Activated naive CD4-positive, alpha-beta T cell treated with anti-CD3 and anti-CD28 coated beads, Interleukin-2, amount 10 ng/mL, durations not matched to agents 7 days and 5 days (primary cell): ENCODE measurements around the gene GREM1.

Source experiments
- CTCF ChIA-PET: fragments of 350-600 bp; sonication (Branson Sonifier 250); formaldehyde crosslinking; loops from one replicate; lab custom pipeline; 2021; ENCODE audit warnings: antibody characterized with exemption; lab: Charles Lee
- DNase-seq: peaks from one replicate; pipeline ENCODE4 v3.0.0-alpha.2; 2020
- H3K27ac Mint-ChIP-seq: one replicate; pipeline ENCODE4 v1.8.0; 2021; ENCODE audit warnings: mild to moderate bottlenecking, moderate library complexity, mixed read lengths
- H3K27me3 Mint-ChIP-seq: one replicate; pipeline ENCODE4 v1.8.0; 2021; ENCODE audit warnings: mild to moderate bottlenecking, mixed read lengths
- H3K36me3 Mint-ChIP-seq: one replicate; pipeline ENCODE4 v1.8.0; 2021; ENCODE audit warnings: mixed read lengths
- H3K4me1 Mint-ChIP-seq: one replicate; pipeline ENCODE4 v1.8.0; 2021; ENCODE audit warnings: mixed read lengths
- H3K4me3 Mint-ChIP-seq: one replicate; pipeline ENCODE4 v1.8.0; 2021; ENCODE audit warnings: mild to moderate bottlenecking, moderate library complexity, mixed read lengths
- H3K9me3 Mint-ChIP-seq: one replicate; pipeline ENCODE4 v1.8.0; 2021; ENCODE audit warnings: mixed read lengths

Gene GREM1

DNA sequence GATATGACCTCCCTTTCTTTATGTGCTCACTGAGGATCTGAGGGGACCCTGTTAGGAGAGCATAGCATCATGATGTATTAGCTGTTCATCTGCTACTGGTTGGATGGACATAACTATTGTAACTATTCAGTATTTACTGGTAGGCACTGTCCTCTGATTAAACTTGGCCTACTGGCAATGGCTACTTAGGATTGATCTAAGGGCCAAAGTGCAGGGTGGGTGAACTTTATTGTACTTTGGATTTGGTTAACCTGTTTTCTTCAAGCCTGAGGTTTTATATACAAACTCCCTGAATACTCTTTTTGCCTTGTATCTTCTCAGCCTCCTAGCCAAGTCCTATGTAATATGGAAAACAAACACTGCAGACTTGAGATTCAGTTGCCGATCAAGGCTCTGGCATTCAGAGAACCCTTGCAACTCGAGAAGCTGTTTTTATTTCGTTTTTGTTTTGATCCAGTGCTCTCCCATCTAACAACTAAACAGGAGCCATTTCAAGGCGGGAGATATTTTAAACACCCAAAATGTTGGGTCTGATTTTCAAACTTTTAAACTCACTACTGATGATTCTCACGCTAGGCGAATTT lies 14.9 kb downstream of the GREM1 start:
- Mint-ChIP-seq H3K9me3 (no peaks in the 10 kb centered on the region), H3K4me3 (no peak overlapping the region), H3K27ac (no peak overlapping the region), H3K4me1 (no peaks in the 10 kb centered on the region), H3K27me3 (peaks cover 12% of the 10 kb centered on the region), H3K36me3 (no peaks in the 10 kb centered on the region)
- CTCF ChIA-PET = no interaction called here
- no peak for DNase-seq

DNA sequence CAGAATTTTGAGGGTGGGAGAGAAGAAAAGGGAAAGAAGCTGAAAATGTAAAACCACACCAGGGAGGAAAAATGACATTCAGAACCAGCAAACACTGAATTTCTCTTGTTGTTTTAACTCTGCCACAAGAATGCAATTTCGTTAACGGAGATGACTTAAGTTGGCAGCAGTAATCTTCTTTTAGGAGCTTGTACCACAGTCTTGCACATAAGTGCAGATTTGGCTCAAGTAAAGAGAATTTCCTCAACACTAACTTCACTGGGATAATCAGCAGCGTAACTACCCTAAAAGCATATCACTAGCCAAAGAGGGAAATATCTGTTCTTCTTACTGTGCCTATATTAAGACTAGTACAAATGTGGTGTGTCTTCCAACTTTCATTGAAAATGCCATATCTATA lies 15.5 kb downstream of the GREM1 start:
- no peaks in the 10 kb centered on the region for H3K36me3 Mint-ChIP-seq
- H3K27me3 Mint-ChIP-seq = peaks cover 12% of the 10 kb centered on the region
- no peak overlapping the region for H3K27ac Mint-ChIP-seq
- CTCF ChIA-PET = no interaction called here
- no peaks in the 10 kb centered on the region for H3K9me3 Mint-ChIP-seq
- no peaks in the 10 kb centered on the region for H3K4me1 Mint-ChIP-seq
- DNase-seq = no peak
- H3K4me3 Mint-ChIP-seq = no peak overlapping the region

DNA sequence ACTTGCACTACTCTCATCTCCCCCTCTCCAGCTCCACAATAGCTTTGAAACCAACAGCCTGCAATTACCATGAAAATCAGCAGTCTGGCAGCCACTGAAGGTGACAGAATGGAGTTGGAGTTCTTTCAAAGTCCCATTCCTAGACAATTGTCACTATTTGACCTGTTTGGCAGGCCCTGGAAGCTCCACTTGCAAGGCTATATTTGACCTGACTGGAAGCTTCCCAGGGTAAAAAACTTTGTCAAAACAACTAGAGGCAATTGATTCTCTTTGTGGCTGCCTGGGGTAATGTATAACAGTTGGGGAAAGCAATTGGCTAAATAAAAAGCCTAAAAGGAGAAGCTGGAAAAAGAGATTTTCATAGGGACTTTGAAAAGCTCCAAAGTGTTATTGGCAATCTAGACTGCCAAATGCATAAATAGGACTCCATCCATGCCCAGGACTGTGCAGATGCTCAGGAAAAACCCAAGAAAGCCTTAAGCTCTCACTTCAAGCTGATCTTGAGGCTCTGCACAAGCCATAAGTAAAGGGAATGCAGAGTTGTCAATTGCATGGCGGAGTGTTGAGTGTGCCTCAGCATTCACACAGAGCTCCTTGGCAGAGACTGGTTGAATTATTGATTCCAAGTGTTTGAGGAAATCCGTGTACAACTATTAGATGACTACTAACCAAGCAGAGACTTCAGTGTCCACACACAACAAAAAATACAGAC lies 18.3 kb downstream of the GREM1 start:
- no peak overlapping the region for H3K27ac Mint-ChIP-seq
- no peak overlapping the region for H3K4me3 Mint-ChIP-seq
- DNase-seq = no peak
- peaks cover 18% of the 10 kb centered on the region for H3K27me3 Mint-ChIP-seq
- H3K4me1 Mint-ChIP-seq = no peaks in the 10 kb centered on the region
- no peaks in the 10 kb centered on the region for H3K36me3 Mint-ChIP-seq
- CTCF ChIA-PET = no interaction called here
- no peaks in the 10 kb centered on the region for H3K9me3 Mint-ChIP-seq

DNA sequence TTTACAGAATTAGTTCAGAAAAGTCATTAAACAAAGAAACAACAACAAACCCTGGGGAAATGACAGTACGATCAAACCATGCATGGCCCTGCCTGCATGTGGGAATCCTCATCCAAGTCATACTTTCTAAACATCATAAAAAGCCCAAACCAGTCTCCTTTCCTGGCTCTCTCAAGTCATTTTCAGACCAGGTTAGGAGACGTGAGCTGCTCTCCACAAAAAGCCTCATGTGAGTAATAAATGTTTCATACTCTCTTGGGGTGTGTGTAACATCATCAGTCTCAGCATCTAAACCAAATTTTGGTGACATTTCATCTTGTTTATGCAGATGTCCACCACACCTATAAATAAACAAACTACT lies 18.9 kb downstream of the GREM1 start:
- H3K36me3 Mint-ChIP-seq = no peaks in the 10 kb centered on the region
- no peak for DNase-seq
- peaks cover 18% of the 10 kb centered on the region for H3K27me3 Mint-ChIP-seq
- H3K9me3 Mint-ChIP-seq = no peaks in the 10 kb centered on the region
- no peak overlapping the region for H3K27ac Mint-ChIP-seq
- no peak overlapping the region for H3K4me3 Mint-ChIP-seq
- CTCF ChIA-PET = no interaction called here
- no peaks in the 10 kb centered on the region for H3K4me1 Mint-ChIP-seq

DNA sequence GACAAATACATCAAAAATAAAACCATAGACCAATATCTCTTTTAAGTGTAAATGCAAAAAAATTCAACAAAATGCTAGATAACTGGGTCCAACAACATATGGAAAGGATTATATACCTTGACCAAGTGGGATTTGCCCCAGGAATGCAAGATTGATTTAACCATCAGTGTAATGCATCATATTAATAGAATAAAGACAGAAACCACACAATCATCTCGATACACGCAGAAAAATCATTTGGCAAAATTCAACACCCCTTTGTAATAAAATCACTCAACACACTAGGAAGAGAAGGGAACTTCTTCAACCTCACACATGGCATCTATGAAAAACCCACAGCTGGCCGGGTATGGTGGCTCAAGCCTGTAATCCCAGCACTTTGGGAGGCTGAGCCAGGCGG lies 19.5 kb downstream of the GREM1 start:
- CTCF ChIA-PET = no interaction called here
- no peaks in the 10 kb centered on the region for H3K9me3 Mint-ChIP-seq
- no peak overlapping the region for H3K4me3 Mint-ChIP-seq
- DNase-seq = no peak
- H3K4me1 Mint-ChIP-seq = no peaks in the 10 kb centered on the region
- H3K27me3 Mint-ChIP-seq = peaks cover 18% of the 10 kb centered on the region
- no peaks in the 10 kb centered on the region for H3K36me3 Mint-ChIP-seq
- no peak overlapping the region for H3K27ac Mint-ChIP-seq

DNA sequence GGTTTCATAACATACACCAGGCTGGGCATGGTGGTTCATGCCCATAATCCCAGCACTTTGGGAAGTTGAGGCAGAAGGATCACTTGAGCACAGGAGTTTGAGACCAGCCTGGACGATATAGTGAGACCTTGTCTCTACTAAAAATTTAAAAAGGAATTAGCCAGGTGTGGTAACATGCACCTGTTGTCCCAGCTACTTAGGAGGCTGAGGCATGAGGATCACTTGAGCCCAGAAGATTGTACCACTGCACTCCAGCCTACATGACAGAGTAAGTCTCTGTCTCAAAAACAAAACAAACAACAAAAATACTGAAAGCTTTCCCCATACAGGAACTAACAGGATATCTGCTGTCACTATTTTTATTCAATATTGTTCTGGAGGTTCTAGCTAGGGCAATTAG lies 20.9 kb downstream of the GREM1 start:
- no peaks in the 10 kb centered on the region for H3K36me3 Mint-ChIP-seq
- peaks cover 18% of the 10 kb centered on the region for H3K27me3 Mint-ChIP-seq
- DNase-seq = no peak
- CTCF ChIA-PET = no interaction called here
- H3K27ac Mint-ChIP-seq = no peak overlapping the region
- H3K9me3 Mint-ChIP-seq = no peaks in the 10 kb centered on the region
- no peak overlapping the region for H3K4me3 Mint-ChIP-seq
- no peaks in the 10 kb centered on the region for H3K4me1 Mint-ChIP-seq

DNA sequence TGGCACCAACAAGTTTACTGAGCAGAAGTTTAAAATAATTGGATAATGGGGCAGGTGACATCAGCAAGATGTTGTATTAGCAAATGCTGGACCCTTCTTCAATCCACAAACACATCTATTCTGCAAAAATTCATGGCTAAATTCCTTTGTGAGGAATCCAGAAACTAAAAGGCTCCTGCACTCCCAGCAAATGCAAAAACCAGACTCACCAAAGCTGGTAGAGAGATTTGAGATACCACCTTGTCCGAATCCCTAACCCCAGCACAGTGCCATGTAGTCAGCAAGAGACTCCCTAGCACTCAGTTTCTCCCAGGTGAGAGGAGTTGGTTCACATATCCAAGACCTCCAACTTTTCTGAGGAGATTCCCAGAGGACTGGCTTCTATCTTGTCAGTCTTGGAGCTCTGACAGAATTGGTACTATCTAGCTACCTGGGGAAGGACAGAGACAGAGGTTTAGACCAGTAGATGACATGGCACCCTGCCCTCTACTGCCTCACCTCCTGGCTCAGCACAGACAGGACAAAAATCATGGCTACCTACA lies 21.8 kb downstream of the GREM1 start:
- peaks cover 18% of the 10 kb centered on the region for H3K27me3 Mint-ChIP-seq

DNA sequence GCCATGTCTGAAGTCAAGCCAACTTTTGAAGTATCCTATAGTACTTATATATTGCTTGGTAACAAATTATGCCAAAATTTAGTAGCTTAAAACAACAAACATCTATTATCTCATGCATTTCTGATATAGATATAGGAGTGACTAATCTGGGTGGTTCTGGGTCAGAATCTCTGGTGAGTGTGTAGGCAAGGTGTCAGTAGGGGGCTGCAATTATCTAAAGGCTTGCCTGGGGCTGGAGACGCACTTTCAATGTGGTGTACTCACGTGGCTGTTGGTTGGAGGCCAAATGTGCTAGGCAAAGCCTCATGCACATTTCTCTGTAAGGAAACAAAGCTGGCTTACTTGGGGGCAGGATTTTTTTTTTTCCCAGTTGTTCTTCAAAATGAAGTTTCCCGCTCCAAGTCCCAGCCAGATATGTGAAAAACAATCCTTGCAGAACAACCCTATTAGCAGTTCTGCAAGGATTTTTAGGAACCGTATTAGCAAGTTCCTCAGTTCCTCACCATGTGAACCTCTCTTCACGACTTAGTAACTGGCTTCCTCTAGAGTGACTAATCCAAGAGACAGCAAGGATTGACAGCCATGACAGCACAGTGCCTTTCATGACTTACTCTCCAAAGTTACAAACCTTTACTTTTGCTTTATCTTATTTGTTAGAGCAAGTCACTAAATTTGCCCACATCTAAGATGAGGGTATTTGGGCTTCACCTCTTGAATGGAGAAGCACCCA lies 25.8 kb downstream of the GREM1 start:
- DNase-seq = no peak
- Mint-ChIP-seq H3K9me3 (no peaks in the 10 kb centered on the region), H3K4me3 (no peak overlapping the region), H3K4me1 (no peaks in the 10 kb centered on the region), H3K27me3 (peaks cover 13% of the 10 kb centered on the region), H3K36me3 (no peaks in the 10 kb centered on the region), H3K27ac (no peak overlapping the region)
- CTCF ChIA-PET = no interaction called here

More for the DNA sequence above, 21.8 kb downstream of the GREM1 start:
- Mint-ChIP-seq H3K9me3 (no peaks in the 10 kb centered on the region), H3K36me3 (no peaks in the 10 kb centered on the region), H3K4me1 (no peaks in the 10 kb centered on the region), H3K27ac (no peak overlapping the region), H3K4me3 (no peak overlapping the region)
- no peak for DNase-seq
- CTCF ChIA-PET = no interaction called here

DNA sequence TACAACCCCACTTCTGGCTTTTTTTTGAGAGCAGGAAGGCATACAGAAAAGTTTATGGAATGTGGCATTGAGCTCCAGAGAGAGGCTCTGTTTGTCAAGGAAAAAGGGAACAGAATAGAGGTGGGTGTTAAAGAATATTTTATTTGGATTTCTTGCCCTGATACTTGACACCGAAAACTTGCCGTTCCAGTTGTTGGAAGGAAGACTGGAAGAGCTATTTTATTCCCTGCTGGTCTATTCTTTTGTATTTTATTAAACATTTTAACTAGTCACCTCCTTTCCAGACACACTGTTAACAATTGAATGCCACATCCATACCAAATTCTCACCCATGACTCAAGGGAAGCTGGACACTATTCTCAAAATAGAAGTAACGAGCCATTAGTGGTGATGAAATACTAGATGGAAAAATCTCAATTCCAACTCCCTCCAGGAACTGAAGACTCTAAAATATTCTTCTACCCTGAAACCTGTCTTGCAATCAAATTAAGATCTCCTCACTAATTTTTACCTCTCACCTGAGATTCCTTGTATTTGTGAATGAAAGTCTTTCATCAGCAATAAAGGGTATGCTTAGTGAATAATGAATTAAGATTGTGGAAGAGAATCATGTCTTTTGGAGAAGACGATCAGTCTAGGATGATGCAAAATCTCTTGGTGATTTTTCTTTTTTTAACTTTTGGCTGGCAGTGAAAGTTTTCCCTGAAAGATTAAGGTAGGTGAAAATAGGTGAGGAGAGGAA lies 28.5 kb downstream of the GREM1 start:
- Mint-ChIP-seq H3K4me1 (no peaks in the 10 kb centered on the region), H3K36me3 (no peaks in the 10 kb centered on the region), H3K4me3 (no peak overlapping the region), H3K27me3 (no peaks in the 10 kb centered on the region), H3K9me3 (no peaks in the 10 kb centered on the region), H3K27ac (no peak overlapping the region)
- CTCF ChIA-PET = no interaction called here
- DNase-seq = no peak

DNA sequence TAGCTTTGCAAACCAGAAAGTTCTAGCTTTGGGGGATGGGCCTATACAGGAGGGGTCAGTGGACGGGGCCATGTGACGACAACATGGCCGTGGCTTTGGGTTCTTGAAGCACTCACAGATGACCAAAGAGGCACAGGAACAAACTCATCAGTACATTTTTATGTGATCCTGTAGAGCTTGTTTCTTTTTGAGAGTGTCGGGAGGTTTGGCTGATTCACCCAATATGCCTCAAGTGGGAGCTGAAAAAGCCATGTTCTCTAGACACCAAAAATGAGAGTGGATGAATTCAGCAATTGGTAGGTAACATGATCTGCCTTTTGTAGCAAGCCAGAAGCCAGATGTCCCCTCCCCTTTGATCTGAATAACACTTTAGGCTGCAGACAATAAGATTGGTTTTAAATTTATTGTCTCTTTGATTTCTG lies 30.1 kb downstream of the GREM1 start:
- CTCF ChIA-PET = no interaction called here
- Mint-ChIP-seq H3K27me3 (no peaks in the 10 kb centered on the region), H3K4me1 (no peaks in the 10 kb centered on the region), H3K27ac (no peak overlapping the region), H3K36me3 (no peaks in the 10 kb centered on the region), H3K9me3 (no peaks in the 10 kb centered on the region), H3K4me3 (no peak overlapping the region)
- no peak for DNase-seq

DNA sequence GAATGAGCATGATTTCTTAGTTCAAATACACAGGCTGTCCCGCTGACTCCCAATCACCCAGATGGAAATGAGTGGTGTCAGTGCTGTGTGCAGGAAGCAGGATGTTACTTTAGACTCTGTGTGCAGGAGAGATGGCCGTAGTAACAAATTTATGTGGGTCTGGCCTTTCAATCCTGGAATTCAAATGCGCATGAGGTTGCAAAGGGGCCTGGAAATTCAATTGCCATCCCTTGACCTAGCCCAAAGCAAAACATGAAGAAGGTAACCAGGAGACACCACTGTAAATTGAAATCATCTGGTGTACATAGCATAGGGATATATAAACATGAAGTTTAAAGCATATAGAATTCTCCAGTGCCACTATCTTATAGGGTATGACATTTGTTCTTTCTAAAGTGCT lies 33.2 kb downstream of the GREM1 start:
- no peak for DNase-seq
- CTCF ChIA-PET = no interaction called here

DNA sequence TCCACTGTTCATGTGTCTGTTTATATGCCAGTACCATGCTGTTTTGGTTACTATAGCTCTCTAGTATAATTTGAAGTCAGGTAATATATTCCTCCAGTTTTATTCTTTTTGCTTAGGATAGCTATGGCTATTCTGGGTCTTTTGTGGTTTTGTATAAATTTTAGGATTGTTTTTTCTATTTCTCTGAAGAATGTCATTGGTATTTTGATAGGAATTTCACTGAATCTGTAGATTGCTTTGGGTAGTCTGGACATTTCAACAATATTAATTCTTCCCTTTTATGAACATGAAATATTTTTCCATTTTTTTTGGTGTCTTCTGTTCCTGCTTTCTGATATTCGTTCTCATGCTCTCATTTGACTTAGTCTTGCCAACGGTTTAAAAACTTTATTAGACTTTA lies 39.6 kb downstream of the GREM1 start:
- Mint-ChIP-seq H3K9me3 (no peaks in the 10 kb centered on the region), H3K27ac (no peak overlapping the region), H3K36me3 (no peaks in the 10 kb centered on the region), H3K27me3 (no peaks in the 10 kb centered on the region), H3K4me1 (no peaks in the 10 kb centered on the region), H3K4me3 (no peak overlapping the region)
- no peak for DNase-seq
- CTCF ChIA-PET = no interaction called here

More for the DNA sequence above, 33.2 kb downstream of the GREM1 start:
- H3K27ac Mint-ChIP-seq = no peak overlapping the region
- H3K4me3 Mint-ChIP-seq = no peak overlapping the region
- H3K27me3 Mint-ChIP-seq = no peaks in the 10 kb centered on the region
- H3K36me3 Mint-ChIP-seq = no peaks in the 10 kb centered on the region
- H3K9me3 Mint-ChIP-seq = no peaks in the 10 kb centered on the region
- no peaks in the 10 kb centered on the region for H3K4me1 Mint-ChIP-seq

DNA sequence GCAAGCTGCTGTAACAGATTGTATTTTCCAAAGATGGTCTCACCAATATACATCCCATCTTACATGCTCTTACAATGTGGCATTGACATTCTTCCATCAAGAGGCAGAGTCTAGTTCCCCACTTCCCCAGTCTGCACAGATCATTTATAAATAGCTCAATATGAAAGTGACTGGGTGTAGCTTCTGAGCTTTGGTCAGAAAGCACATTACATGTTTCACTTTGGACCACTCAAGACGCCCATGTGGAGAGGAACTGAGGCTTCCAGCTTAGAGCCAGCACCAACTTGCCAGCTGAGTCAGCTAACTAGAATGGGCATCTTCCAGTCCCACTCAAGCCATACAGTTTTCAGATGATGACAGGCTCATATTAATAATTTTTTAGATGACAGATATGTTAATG lies 45.5 kb downstream of the GREM1 start:
- Mint-ChIP-seq H3K4me1 (no peaks in the 10 kb centered on the region), H3K36me3 (no peaks in the 10 kb centered on the region), H3K27ac (no peak overlapping the region), H3K4me3 (no peak overlapping the region), H3K27me3 (no peaks in the 10 kb centered on the region), H3K9me3 (no peaks in the 10 kb centered on the region)
- CTCF ChIA-PET = no interaction called here
- no peak for DNase-seq

DNA sequence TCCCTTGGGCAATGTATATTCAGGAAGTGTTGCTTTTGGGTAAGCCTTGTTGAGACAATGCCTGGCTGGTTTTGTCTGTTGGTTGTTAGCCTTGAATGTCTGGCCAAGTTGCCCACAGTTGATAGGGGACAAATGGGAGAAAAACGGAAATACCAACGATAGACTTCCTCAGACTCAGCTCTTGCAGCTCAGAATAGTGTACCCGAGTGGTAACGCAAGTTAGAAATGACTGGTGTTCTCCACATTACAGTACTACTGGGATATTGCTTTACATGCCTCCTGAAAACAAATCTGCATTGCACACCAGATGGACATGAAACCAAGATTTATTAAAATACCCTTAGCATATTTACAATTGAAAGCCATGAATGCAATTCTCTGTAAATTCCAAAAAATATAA lies 47.4 kb downstream of the GREM1 start:
- H3K27me3 Mint-ChIP-seq = no peaks in the 10 kb centered on the region
- no peaks in the 10 kb centered on the region for H3K9me3 Mint-ChIP-seq
- H3K27ac Mint-ChIP-seq = no peak overlapping the region
- CTCF ChIA-PET = no interaction called here
- no peaks in the 10 kb centered on the region for H3K4me1 Mint-ChIP-seq
- H3K4me3 Mint-ChIP-seq = no peak overlapping the region
- no peak for DNase-seq
- H3K36me3 Mint-ChIP-seq = no peaks in the 10 kb centered on the region
